ENCODE measurements around the gene SALL4. TPM values are rescaled to one million over a fixed set of nuclear protein-coding genes. Genes with fewer than 3 reads are reported as not detected.

The SALL4 gene
- total and polyA plus RNA-seq, 2 donors (not counting 3 experiments of a cell fraction or from before 2014, with no cell fraction given), result 1.3 to 1.9 TPM

GRCh38 chr20:51804754-51805153 is 2.4 kb upstream of the SALL4 start:
- intact Hi-C loops (cut with micrococcal nuclease) (loop anchor here (5.0 kb wide), 1 partner anchor 107 kb away; no protein-coding TSS in a partner anchor), dilution Hi-C loops (cut with MboI; ENCODE audit: extremely low pct_ligation_motif_present, low sequenced_read_pairs) (no loop called here)
- Histone ChIP-seq H3K4me2 (ENCODE audit: insufficient read depth, low read length) (no peak overlapping the region), H3K9ac (replicated peaks; ENCODE audit: extremely low read depth, insufficient read depth, low read length) (no peak overlapping the region), H3K9me1 (replicated peaks; ENCODE audit: control insufficient read depth, extremely low read depth, insufficient read depth, low read length) (no peaks in the 10 kb centered on the region), H3K27ac (ENCODE audit: insufficient read depth, low read depth, low read length) (no peak overlapping the region), H3K36me3 (ENCODE audit: control insufficient read depth in 2 of 2, extremely low read depth in 1 of 2, insufficient read depth in 2 of 2, low read length in 2 of 2) (no peaks in the 10 kb centered on the region), H3K9me3 (replicated peaks; ENCODE audit: control insufficient read depth, insufficient read depth, low read length) (no peaks in the 10 kb centered on the region), H3K4me3 (replicated peaks in 1 of 3; ENCODE audit: insufficient read depth in 1 of 3, low read depth in 1 of 3, low read length in 3 of 3) (no peak overlapping the region), H4K20me1 (replicated peaks; ENCODE audit: control insufficient read depth, extremely low read depth, insufficient read depth, low read length) (no peaks in the 10 kb centered on the region), H3K4me1 (ENCODE audit: control insufficient read depth, extremely low read depth, insufficient read depth, low read length) (peaks cover 14% of the 10 kb centered on the region), H2AFZ (ENCODE audit: low read depth, low read length) (no peak overlapping the region), H3K27me3 (ENCODE audit: control insufficient read depth in 2 of 2, insufficient read depth in 2 of 2, low read length in 2 of 2) (peaks cover 4 to 21% of the 10 kb centered on the region in 2 experiments), H3K79me2 (ENCODE audit: control insufficient read depth, insufficient read depth, low read length) (no peaks in the 10 kb centered on the region)
- no TSS peak for BruUV-seq (replicated peaks)
- CTCF ChIA-PET, result interaction anchor here (0.9 to 1.1 kb wide), 4 partner anchors 104 to 256 kb away, joined by 3 read pairs; no protein-coding TSS in a partner anchor
- TF ChIP-seq GATA2 (IDR thresholded peaks at IDR 0.05; ENCODE audit: insufficient read depth, insufficient read length, low read depth, low read length), result no peak
- TF ChIP-seq MYC (IDR thresholded peaks at IDR 0.05; ENCODE audit: low read depth, low read length), result no peak
- no peak for TF ChIP-seq MAX (IDR thresholded peaks at IDR 0.05; ENCODE audit: insufficient read depth, insufficient read length)
- TF ChIP-seq CTCF (IDR thresholded peaks at IDR 0.05; ENCODE audit: extremely low read depth in 1 of 2, insufficient read depth in 1 of 2, low read depth in 1 of 2, low read length in 2 of 2), result no peak
- TF ChIP-seq JUN (IDR thresholded peaks at IDR 0.05; ENCODE audit: borderline replicate concordance, insufficient read depth, insufficient read length, low read depth), result no peak
- no peak for TF ChIP-seq POLR2AphosphoS5 (IDR thresholded peaks at IDR 0.05; ENCODE audit: insufficient read depth, low read depth, low read length)
- no peak for TF ChIP-seq FOS (IDR thresholded peaks at IDR 0.05; ENCODE audit: borderline replicate concordance, insufficient read depth, low read length)
- TF ChIP-seq POLR2A (IDR thresholded peaks at IDR 0.05; ENCODE audit: low read depth, low read length), result no peak
- no peak for TF ChIP-seq EZH2 (IDR thresholded peaks at IDR 0.05; ENCODE audit: borderline replicate concordance, low read depth, low read length, severe bottlenecking)
- DNase-seq (ENCODE audit: low read depth, low spot score), result no peak
- POLR2A ChIA-PET, result no interaction called here
- no peak for FAIRE-seq

Measured in endothelial cell of umbilical vein (primary cell).